NCI-H2196 (cell line): ENCODE results near the gene NLRC5.
"Not testable (repeated sequence)": the region's sequence is repeated elsewhere in the genome, so short reads cannot be mapped to it uniquely, and the experiment has no call there.

Source experiments
- DNase-seq: peaks from one replicate; lab custom pipeline; 2025; ENCODE audit not compliant: unreplicated experiment; lab: John Stamatoyannopoulos, UW

The NLRC5 gene

DNA sequence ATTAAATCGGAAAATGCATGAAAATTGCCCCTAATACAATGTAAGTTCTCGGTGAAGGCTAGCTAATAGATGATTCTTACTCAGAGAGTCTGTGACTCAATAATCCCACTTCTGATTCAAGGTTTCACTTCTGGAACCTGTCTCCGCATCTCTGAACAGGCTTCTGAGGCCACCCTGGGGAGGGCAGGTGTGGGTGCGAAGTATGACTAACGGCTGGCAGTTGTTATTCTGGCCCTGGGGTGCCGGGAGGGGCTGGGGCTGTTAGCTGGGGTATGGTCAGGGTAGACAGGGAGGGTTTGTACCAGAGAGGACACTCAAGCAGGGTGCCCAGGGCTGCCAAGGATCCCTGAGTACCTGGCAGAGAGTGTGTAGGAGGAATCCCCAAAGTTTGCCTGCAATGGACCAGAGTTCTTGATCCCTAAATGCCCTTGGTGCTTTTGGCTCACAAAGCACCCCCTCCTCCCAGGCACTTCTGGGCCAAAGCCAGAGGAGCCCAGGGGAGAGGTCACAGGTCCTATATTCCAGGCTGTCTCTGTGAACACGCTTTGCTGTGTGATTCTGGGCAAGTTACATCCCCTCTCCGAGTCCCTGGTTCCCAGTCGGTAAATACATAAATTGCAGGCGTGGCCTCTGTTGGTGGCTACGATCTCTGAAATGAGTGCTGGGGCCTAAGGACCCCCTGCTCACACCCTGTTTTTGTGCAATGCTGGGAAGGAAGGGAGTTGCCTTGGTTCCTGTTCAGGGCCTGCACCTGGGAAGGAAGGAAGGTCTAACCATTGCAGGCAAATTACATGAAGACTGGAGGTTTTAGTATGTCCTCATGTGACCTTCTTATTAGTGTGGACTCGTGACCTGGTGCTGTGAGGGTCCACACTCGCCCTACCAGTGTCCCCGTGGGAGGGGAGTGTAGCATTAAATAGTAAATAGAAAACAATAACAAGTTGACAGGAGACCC lies 53.1 kb downstream of the NLRC5 start:
- DNase-seq, result no peak

- DNase-seq, result no peak
Observed at GRCh38 chr16:57043248-57043647, 53.9 kb downstream of the NLRC5 start.

GRCh38 chr16:57044931-57045693 lies 55.8 kb downstream of the NLRC5 start:
- no peak for DNase-seq

GRCh38 chr16:57045694-57046381 lies 56.5 kb downstream of the NLRC5 start:
- no peak for DNase-seq

- DNase-seq, result no peak
Observed at GRCh38 chr16:57048095-57048494, 58.7 kb downstream of the NLRC5 start.

DNA sequence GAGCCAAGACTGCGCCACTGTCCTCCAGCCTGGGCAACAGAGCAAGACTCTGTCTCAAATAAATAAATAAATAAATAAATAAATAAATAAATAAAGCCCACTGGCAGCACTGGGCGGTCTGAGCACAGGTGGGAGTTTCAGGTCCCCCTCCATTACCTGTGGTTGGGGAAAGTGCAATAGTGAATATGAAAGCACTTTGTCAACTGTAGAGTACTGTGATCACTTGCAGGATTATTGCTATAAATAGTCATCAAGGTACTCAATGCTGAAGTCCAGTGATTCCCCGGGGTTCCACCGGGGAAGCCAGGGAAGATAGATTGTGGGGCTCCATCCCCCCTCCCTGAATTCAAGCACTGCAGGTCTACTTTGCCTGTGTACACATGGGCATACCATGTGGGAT lies 60.3 kb downstream of the NLRC5 start:
- no peak for DNase-seq

DNA sequence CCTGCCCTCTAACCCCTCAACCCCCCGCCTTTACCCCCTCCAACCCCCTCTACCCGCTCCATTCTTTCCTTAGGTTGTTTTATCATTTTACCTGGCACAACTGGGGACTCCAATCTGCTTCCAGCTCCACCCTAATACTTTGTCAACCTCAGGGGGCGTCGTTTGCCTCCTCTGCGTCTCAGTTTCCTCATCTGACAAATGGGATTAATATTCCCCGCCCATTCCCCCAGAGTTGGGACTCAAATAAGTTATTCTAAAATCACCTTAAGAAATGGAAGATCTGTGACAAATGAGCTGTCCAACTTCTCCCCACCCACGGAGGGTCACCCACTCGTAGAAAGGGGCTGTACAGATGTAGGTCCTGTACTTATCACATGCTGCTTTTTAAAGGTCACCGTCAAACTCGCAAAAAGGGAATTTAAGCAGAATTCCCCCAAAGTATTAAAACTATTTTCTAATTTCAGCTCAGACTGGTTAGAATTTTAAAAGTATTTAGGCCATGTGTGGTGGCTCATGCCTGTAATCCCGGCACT lies 62.4 kb downstream of the NLRC5 start:
- no peak for DNase-seq

DNA sequence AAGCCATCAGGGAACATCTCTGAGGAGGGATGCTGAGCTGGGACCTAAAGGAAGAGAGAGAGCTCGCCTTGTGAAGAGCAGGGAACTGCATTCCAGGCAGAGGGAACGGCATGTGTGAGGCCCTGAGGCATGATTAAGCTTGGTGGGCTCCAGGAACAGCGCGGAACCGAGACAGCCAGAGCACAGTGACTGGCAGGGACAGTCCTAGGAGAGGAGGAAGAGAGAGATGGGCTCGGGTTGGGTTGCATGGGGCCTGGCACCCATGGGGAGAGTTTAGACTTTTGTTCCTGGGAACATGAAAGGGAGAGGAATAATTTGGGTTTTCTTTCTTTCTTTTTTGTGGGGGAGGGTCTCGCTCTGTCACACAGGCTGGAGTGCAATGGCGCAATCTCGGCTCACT lies 63.8 kb downstream of the NLRC5 start:
- no peak for DNase-seq

- DNase-seq, result no peak
Observed at GRCh38 chr16:57054338-57054737, 65.0 kb downstream of the NLRC5 start.

- DNase-seq, result no peak
Observed at GRCh38 chr16:57054771-57055170, 65.4 kb downstream of the NLRC5 start.

DNA sequence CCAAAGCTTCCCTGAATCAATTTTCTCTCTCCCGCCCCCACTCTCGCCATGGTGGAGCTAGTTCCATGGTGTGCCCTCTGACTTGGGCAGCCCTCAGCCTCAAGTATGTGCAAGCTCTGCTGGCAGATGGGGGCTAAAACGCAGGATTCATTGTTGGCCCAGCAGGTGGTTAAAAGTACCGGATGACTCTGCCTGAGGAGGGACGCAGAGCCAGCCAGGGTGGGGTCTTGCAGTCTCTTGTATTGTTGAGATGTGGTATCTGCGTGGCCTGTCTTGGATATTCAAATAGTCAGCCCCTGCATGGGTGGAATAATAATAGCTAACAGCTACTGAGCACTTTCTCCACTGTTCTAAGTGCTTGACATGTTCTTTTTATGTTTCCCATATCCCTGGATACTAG lies 66.3 kb downstream of the NLRC5 start:
- DNase-seq, result no peak

DNA sequence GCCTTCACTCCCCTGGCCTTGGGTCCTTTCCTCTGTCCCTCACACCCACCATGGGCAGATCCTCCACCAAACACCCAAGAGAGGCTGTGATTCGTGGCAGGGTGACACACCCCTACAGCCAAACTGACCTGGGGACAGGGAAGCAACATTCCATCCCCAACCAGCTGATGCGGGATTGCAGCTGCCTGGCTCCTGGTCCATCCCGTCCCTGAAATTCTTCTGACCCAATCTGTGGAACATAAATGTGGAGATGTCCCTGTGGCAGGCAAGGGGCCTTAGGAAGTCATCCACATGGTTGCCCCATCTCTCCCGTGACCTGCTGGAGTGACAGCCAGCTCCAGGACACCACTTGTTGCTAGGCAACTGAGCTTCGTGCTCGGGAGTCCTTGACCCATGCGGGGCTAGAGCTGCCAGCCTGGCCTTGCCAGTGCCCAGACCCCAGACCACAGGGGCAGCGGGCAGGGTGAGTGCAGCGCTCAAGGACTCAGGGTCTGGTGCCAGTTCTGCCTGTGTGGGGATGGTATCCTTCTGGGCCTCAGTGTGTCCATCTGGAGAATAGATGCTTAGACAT lies 69.0 kb downstream of the NLRC5 start:
- no peak for DNase-seq

DNA sequence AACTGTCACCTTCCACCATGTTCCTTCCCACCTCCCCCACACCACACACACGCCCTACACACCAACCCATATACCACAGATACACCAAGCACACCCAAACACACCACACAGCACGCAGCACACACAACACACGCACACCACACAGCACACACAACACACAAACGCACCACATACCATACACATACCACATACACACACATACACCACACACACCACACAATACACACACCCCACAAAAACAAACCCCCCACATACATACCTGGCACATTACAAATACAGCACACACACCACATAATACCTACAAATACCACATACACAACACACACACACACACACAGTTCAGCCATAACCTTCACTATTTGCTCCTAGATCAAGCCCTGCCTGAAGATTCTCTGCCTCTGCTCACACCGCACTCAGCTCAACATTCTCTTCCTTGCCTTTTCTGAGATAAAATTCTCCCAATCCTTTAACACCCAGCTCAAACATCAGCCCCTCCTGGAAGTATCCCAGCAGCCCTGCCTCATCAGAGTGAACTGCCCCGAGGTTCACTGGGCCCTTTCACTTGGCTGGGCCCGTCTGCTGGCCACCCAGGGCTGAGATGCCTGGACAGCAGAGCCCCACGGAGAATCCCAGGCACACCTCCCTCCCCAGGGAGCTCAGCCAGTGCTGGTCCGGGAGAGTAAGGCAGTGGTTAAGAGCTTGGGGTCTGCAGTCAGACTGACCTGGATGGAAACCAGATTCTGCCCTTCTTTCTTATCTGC lies 71.1 kb downstream of the NLRC5 start:
- no peak for DNase-seq

GRCh38 chr16:57061084-57061905 lies 71.9 kb downstream of the NLRC5 start:
- peak; percentile 76 for DNase-seq

- DNase-seq, result no peak
Observed at GRCh38 chr16:57062329-57062728, 73.0 kb downstream of the NLRC5 start.

DNA sequence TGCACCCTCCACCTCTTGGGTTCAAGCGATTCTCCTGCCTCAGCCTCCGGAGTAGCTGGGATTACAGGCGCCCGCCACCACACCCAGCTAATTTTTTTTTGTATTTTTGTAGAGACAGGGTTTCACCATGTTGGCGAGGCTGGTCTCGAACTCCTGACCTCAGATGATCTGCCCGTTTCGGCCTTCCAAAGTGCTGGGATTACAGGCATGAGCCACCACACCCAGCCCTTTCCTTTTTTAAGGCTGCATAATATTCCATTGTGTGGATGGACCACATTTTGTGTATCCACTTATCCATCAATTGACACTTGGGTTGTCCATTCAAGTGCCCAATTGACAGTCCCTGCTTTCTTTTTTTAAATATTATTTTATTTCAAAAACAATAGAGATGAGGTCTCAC lies 73.8 kb downstream of the NLRC5 start:
- DNase-seq, result not testable (repeated sequence)

DNA sequence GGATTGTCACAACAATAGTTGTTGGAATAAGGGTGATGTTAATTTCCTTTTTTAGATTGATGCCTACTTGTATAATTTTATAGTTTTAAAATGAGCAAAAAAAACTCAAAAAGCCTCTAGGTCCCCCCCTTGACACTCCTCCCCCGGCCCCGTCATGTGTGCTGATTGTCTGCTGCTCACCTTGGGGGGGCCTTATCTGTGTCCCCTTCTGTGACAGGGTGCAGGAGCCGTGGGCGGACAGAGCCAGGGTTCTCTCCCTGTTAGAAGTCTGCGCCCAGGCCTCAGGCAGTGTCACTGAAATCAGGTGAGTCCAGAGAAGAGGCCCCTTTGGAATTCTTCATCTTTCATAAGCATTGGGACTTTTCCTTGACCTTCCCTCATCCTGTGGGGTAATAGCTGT lies 75.6 kb downstream of the NLRC5 start:
- no peak for DNase-seq

DNA sequence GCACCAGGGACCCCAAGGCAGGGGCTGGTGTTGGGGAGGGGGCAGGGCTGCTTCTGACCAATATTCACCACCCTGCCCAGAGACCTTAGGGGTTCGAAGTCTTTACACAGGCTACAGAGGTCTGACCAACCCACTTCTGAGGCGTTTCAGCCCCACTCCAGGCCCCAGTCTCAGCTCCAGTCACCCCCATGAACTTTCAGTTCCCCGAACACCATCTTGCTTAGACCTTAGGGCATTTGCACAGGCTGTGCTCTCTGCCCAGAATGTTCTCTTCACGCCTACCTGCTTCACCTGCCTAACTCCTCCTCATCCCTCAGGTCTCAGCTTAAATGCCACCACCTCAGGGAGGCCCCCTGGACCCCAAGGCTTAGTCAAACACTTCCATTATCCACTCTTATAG lies 77.3 kb downstream of the NLRC5 start:
- DNase-seq, result no peak

DNA sequence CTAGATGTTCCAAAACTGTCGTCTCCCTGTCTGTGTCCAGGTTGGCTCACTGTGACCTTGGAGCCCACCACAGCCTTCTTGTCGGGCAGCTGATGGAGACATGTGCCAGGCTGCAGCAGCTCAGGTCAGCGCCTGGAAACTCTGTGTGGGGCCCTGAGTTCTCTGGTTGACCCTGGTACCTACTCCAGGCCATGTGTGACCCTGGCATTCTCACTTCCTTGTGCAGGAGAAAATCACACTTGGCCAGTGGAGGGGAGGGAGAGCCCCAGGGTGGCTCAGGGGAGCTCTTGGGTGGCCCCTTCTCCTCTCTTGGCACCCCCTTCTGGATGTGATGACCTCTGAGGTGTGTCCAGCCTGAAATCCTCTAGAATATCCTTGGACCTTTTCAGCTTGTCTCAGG lies 78.0 kb downstream of the NLRC5 start:
- DNase-seq, result no peak
